Measurements from ENCODE around the gene COX14.

The COX14 gene

DNA sequence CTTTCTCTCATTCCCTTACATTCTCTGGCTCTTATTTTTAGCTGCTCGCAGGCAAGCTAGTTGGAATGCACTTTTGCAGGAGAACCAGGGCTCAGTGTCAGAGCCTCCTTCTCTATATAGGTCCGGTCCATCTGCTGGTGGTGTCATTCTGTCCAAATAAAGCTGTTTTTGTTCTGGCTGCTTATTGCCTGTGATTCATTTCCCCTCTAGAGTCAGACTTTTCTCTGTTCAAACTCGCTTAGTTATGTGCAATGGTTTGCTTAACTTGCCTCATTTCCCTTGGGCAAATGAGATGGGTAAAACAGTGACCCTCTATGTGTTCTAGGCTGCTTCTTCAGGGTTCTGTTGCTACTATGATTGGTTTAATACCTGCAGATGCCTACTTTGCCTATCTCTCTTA is 24.0 kb upstream of the COX14 start:
- H3K9ac ChIP-seq (ENCODE audit: insufficient read length), result no peak overlapping the region
- no peak overlapping the region for H3K27ac ChIP-seq
- no peak for DNase-seq (ENCODE audit: low read depth, low spot score)
- TF ChIP-seq POLR2AphosphoS5 (IDR thresholded peaks at IDR 0.05; ENCODE audit: borderline replicate concordance, low read depth, low read length) (no peak), FOXP2 (optimal IDR thresholded peaks at IDR 0.05; ENCODE audit: control extremely low read depth, extremely low read length, insufficient read depth) (no peak), EZH2 (IDR thresholded peaks at IDR 0.05) (no peak)
- no peak overlapping the region for H3K4me3 ChIP-seq
- H3K9me3 ChIP-seq (ENCODE audit: low read depth, low read length), result no peaks in the 10 kb centered on the region
- peaks cover 64% of the 10 kb centered on the region for H3K36me3 ChIP-seq (ENCODE audit: insufficient read depth, low read length)

DNA sequence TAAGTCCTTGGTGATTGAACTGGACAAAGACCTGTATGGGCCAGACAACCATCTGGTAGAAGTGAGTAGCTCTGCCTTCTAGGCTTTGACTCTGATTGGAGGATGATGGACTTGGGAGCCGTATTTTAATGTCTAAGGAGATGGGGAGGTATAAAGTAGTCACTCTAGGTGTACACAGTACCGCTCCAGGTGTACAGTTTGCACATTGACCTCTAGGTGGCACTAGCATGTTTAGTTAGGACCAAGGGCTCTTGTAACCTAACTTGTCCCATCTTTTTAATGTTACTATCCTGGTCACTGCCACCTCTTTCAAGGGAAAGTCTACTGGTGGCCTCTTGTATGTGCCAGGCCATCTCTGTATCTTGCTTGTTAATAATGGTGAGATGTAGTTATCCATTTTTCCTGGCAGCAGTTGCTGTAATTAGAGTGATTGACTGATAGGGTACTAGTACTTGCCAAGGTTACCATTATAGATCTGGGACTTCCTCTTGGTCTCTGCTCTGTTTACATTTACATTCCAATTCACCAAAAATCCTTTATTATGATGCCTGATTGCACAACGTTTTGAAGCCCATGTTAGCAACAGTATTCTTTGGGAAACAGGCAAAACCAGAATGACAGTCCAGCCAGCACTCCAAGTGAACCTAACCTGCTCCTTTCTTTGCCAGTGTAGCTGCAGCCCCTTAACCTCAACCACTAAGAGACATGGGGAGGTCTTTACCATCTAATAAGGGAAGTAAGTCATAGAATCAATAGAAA is 23.3 kb upstream of the COX14 start:
- H3K36me3 ChIP-seq (ENCODE audit: insufficient read depth, low read length), result peaks cover 69% of the 10 kb centered on the region
- H3K27ac ChIP-seq, result no peak overlapping the region
- H3K4me3 ChIP-seq, result no peak overlapping the region
- H3K9ac ChIP-seq (ENCODE audit: insufficient read length), result no peak overlapping the region
- H3K9me3 ChIP-seq (ENCODE audit: low read depth, low read length), result no peaks in the 10 kb centered on the region
- no peak for TF ChIP-seq EZH2 (IDR thresholded peaks at IDR 0.05)
- no peak for TF ChIP-seq FOXP2 (optimal IDR thresholded peaks at IDR 0.05; ENCODE audit: control extremely low read depth, extremely low read length, insufficient read depth)
- no peak for TF ChIP-seq POLR2AphosphoS5 (IDR thresholded peaks at IDR 0.05; ENCODE audit: borderline replicate concordance, low read depth, low read length)
- no peak for DNase-seq (ENCODE audit: low read depth, low spot score)

DNA sequence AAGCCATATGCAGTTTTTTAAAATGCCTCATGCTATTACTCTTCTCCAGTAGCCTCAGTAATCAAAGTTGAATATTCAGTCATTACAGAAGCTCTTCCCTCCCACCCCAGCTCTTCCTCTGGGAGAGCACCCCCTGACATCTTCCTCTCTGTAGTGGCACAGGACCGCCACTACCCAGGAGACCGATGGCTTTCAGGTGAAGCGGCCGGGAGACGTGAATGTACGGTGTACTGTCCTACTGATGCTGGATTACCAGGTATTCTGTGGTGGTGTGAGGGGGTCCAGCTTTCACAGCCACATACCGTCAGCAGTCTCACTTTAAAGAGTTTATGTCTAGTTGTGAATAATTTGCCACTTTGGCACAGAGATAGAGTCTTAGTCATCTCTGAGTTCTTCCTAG is 22.3 kb upstream of the COX14 start:
- Histone ChIP-seq H3K9ac (ENCODE audit: insufficient read length) (no peak overlapping the region), H3K4me3 (no peak overlapping the region), H3K27ac (no peak overlapping the region), H3K36me3 (ENCODE audit: insufficient read depth, low read length) (peaks cover 78% of the 10 kb centered on the region), H3K9me3 (ENCODE audit: low read depth, low read length) (no peaks in the 10 kb centered on the region)
- TF ChIP-seq POLR2AphosphoS5 (IDR thresholded peaks at IDR 0.05; ENCODE audit: borderline replicate concordance, low read depth, low read length) (no peak), EZH2 (IDR thresholded peaks at IDR 0.05) (no peak), FOXP2 (optimal IDR thresholded peaks at IDR 0.05; ENCODE audit: control extremely low read depth, extremely low read length, insufficient read depth) (no peak)
- DNase-seq (ENCODE audit: low read depth, low spot score), result no peak

GRCh38 chr12:50090391-50090790 is 21.6 kb upstream of the COX14 start:
- no peak for DNase-seq (ENCODE audit: low read depth, low spot score)
- H3K36me3 ChIP-seq (ENCODE audit: insufficient read depth, low read length), result peaks cover 85% of the 10 kb centered on the region
- H3K9ac ChIP-seq (ENCODE audit: insufficient read length), result no peak overlapping the region
- no peak overlapping the region for H3K27ac ChIP-seq
- TF ChIP-seq FOXP2 (optimal IDR thresholded peaks at IDR 0.05; ENCODE audit: control extremely low read depth, extremely low read length, insufficient read depth) (no peak), POLR2AphosphoS5 (IDR thresholded peaks at IDR 0.05; ENCODE audit: borderline replicate concordance, low read depth, low read length) (no peak), EZH2 (IDR thresholded peaks at IDR 0.05) (no peak)
- H3K4me3 ChIP-seq, result no peak overlapping the region
- H3K9me3 ChIP-seq (ENCODE audit: low read depth, low read length), result no peaks in the 10 kb centered on the region

DNA sequence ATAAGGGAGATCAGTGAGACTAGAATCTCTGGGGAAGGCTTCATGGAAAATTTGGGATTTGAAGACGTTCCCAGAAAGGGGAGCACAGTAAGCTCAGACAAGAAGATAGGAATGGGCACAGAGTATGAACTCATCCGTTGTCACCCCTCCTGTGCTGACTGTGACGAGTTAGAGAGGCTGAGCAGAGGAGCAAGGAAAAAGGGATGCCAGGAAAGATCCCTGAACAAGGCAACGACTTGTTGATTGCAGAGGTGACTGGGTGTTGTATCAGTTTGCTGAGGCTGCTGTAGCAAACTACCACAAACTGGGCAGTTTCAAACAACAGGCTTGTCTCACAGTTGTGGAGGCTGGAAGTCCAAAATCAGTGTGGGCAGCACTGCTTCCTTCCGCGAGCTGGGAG is 14.1 kb upstream of the COX14 start:
- Histone ChIP-seq H3K4me3 (no peak overlapping the region), H3K9me3 (ENCODE audit: low read depth, low read length) (no peaks in the 10 kb centered on the region), H3K9ac (ENCODE audit: insufficient read length) (no peak overlapping the region), H3K36me3 (ENCODE audit: insufficient read depth, low read length) (peaks cover 76% of the 10 kb centered on the region), H3K27ac (no peak overlapping the region)
- no peak for TF ChIP-seq POLR2AphosphoS5 (IDR thresholded peaks at IDR 0.05; ENCODE audit: borderline replicate concordance, low read depth, low read length)
- no peak for TF ChIP-seq FOXP2 (optimal IDR thresholded peaks at IDR 0.05; ENCODE audit: control extremely low read depth, extremely low read length, insufficient read depth)
- TF ChIP-seq EZH2 (IDR thresholded peaks at IDR 0.05), result no peak
- no peak for DNase-seq (ENCODE audit: low read depth, low spot score)

- TF ChIP-seq POLR2AphosphoS5 (IDR thresholded peaks at IDR 0.05; ENCODE audit: borderline replicate concordance, low read depth, low read length), result no peak
- Histone ChIP-seq H3K9ac (ENCODE audit: insufficient read length) (no peak overlapping the region), H3K9me3 (ENCODE audit: low read depth, low read length) (no peaks in the 10 kb centered on the region), H3K36me3 (ENCODE audit: insufficient read depth, low read length) (peaks cover 64% of the 10 kb centered on the region), H3K4me3 (no peak overlapping the region), H3K27ac (no peak overlapping the region)
- no peak for DNase-seq (ENCODE audit: low read depth, low spot score)
These were observed 12.6 kb upstream of the COX14 start for GRCh38 chr12:50099302-50100008.

- Histone ChIP-seq H3K36me3 (ENCODE audit: insufficient read depth, low read length) (peaks cover 53% of the 10 kb centered on the region), H3K9me3 (ENCODE audit: low read depth, low read length) (no peaks in the 10 kb centered on the region), H3K27ac (peak overlapping the region; percentile 36; the same call in 1 of the 2 replicates), H3K4me3 (no peak overlapping the region), H3K9ac (ENCODE audit: insufficient read length) (no peak overlapping the region)
- no peak for DNase-seq (ENCODE audit: low read depth, low spot score)
- TF ChIP-seq EZH2 (IDR thresholded peaks at IDR 0.05), result no peak
- TF ChIP-seq POLR2AphosphoS5 (IDR thresholded peaks at IDR 0.05; ENCODE audit: borderline replicate concordance, low read depth, low read length), result no peak
- TF ChIP-seq FOXP2 (optimal IDR thresholded peaks at IDR 0.05; ENCODE audit: control extremely low read depth, extremely low read length, insufficient read depth), result no peak
These were observed 11.5 kb upstream of the COX14 start for GRCh38 chr12:50100561-50100960.

DNA sequence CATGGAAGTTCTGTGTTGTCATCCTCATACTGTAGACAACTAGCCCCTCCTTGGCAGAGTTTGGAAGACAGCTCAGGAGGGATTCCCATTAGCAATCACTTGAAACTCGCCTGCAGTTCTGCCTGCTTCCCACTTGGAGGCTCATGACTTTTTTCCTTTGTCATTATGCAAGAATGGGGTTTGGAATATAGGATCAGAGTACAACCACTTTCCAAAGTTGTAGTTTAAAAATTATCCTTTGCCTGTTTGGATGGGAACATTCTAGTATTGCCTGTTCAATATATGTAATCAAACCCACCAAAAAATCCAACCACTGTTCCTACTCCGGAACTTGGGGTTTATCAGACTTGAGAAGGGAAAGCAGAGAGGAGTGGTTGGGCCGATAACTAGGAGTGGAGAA is 10.4 kb upstream of the COX14 start:
- no peak overlapping the region for H3K9ac ChIP-seq (ENCODE audit: insufficient read length)
- no peak overlapping the region for H3K4me3 ChIP-seq
- 0 out of 2 replicates have a peak overlapping the region, but pooled peaks have one; percentile 73 for H3K27ac ChIP-seq
- H3K9me3 ChIP-seq (ENCODE audit: low read depth, low read length), result no peaks in the 10 kb centered on the region
- peaks cover 42% of the 10 kb centered on the region for H3K36me3 ChIP-seq (ENCODE audit: insufficient read depth, low read length)
- no peak for TF ChIP-seq EZH2 (IDR thresholded peaks at IDR 0.05)
- no peak for TF ChIP-seq FOXP2 (optimal IDR thresholded peaks at IDR 0.05; ENCODE audit: control extremely low read depth, extremely low read length, insufficient read depth)
- TF ChIP-seq POLR2AphosphoS5 (IDR thresholded peaks at IDR 0.05; ENCODE audit: borderline replicate concordance, low read depth, low read length), result no peak
- no peak for DNase-seq (ENCODE audit: low read depth, low spot score)
